HCT116 (cell line): ENCODE measurements around the gene NUDT9.

Experiments used
- EZH2 ChIP-seq: fragments of 200-600 bp; sonication (generic); IDR thresholded peaks from 2 replicates; pipeline ENCODE4 v1.6.1; 2017; ENCODE audit warnings: antibody characterized with exemption, mixed run types
- FOSL1 ChIP-seq: IDR thresholded peaks from 2 replicates; pipeline ENCODE4 v1.6.1; 2012; ENCODE audit warnings: low read depth
- JUND ChIP-seq: IDR thresholded peaks from 2 replicates; pipeline ENCODE4 v1.6.1; 2012
- POLR2A ChIP-seq: IDR thresholded peaks from 2 replicates; pipeline ENCODE4 v1.7.0; 2011; ENCODE audit warnings: borderline replicate concordance; ENCODE audit not compliant: insufficient read depth, insufficient read length; ENCODE audit errors: extremely low read depth
- SP1 ChIP-seq: IDR thresholded peaks from 2 replicates; pipeline ENCODE4 v1.6.1; 2012; ENCODE audit warnings: low read depth
- YY1 ChIP-seq: IDR thresholded peaks from 2 replicates; pipeline ENCODE4 v1.6.1; 2011; ENCODE audit warnings: low read length, low read depth, moderate library complexity, mild to moderate bottlenecking; ENCODE audit not compliant: insufficient replicate concordance; ENCODE audit errors: extremely low read depth
- ZNF274 ChIP-seq: fragments of 200-500 bp; sonication (Bioruptor generic); IDR thresholded peaks from 2 replicates; pipeline ENCODE4 v1.6.1; 2014; ENCODE audit warnings: mild to moderate bottlenecking, low read depth, low read length, inconsistent platforms
- TF ChIP-seq, protein P1 (sequence below), 3 experiments: fragments of 200-600 bp in 1 of 3; sonication (generic) in 1 of 3; IDR thresholded peaks in 2 of 3; conservative IDR thresholded peaks in 1 of 3; 2 replicates each; pipeline ENCODE4 v1.5.1; 2012 to 2017; ENCODE audit warnings: low read depth in 2 of 3, low read length in 2 of 3, antibody characterized with exemption in 1 of 3, borderline replicate concordance in 1 of 3, control low read depth in 1 of 3, mild to moderate bottlenecking in 1 of 3, mixed read lengths in 1 of 3, mixed run types in 1 of 3, moderate library complexity in 1 of 3; ENCODE audit not compliant: insufficient read depth in 1 of 3
- TF ChIP-seq, protein P2 (sequence below): IDR thresholded peaks from 2 replicates; pipeline ENCODE4 v1.6.1; 2012
- TF ChIP-seq, protein P3 (sequence below): IDR thresholded peaks from 2 replicates; pipeline ENCODE4 v1.6.1; 2012; ENCODE audit warnings: low read depth

DNA sequence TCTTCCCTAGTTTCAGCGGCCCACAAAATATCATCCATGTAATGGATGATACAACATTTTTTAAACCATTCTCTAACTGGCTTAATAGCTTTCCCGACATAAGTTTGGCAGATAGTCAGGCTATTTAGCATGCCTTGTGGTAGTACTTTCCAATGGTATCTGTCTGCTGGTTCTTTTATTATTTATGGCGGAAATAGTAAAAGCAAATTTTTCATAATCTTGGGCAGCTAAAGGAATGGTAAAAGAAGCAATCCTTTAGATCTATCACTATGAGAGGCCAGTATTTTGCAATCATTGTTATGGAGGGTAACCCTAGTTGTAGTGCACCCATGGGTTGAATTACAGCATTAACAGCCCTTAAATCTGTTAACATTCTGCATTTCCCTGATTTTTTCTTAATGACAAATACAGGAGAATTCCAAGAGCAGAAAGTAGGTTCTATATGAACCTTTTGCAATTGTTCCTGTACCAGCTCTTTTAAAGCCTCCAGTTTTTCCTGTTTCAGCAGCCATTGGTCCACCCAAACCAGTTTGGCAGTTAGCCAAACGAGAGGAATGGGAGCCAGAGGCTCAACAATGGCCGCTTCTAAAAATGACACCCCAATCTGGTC is 17.1 kb upstream of the NUDT9 start:
- TF ChIP-seq EZH2 (no peak), POLR2A (no peak), JUND (no peak), ZNF274 (no peak), SP1 (no peak), FOSL1 (no peak), YY1 (no peak)
- TF ChIP-seq, protein P1, sequence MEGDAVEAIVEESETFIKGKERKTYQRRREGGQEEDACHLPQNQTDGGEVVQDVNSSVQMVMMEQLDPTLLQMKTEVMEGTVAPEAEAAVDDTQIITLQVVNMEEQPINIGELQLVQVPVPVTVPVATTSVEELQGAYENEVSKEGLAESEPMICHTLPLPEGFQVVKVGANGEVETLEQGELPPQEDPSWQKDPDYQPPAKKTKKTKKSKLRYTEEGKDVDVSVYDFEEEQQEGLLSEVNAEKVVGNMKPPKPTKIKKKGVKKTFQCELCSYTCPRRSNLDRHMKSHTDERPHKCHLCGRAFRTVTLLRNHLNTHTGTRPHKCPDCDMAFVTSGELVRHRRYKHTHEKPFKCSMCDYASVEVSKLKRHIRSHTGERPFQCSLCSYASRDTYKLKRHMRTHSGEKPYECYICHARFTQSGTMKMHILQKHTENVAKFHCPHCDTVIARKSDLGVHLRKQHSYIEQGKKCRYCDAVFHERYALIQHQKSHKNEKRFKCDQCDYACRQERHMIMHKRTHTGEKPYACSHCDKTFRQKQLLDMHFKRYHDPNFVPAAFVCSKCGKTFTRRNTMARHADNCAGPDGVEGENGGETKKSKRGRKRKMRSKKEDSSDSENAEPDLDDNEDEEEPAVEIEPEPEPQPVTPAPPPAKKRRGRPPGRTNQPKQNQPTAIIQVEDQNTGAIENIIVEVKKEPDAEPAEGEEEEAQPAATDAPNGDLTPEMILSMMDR (IDR thresholded peaks at IDR 0.05 in 2 of 3, conservative IDR thresholded peaks at IDR 0.05 in 1 of 3; ENCODE audit: borderline replicate concordance in 1 of 3, insufficient read depth in 1 of 3, low read depth in 2 of 3, low read length in 2 of 3): no peak
- TF ChIP-seq, protein P2, sequence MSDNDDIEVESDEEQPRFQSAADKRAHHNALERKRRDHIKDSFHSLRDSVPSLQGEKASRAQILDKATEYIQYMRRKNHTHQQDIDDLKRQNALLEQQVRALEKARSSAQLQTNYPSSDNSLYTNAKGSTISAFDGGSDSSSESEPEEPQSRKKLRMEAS: no peak
- TF ChIP-seq, protein P3, sequence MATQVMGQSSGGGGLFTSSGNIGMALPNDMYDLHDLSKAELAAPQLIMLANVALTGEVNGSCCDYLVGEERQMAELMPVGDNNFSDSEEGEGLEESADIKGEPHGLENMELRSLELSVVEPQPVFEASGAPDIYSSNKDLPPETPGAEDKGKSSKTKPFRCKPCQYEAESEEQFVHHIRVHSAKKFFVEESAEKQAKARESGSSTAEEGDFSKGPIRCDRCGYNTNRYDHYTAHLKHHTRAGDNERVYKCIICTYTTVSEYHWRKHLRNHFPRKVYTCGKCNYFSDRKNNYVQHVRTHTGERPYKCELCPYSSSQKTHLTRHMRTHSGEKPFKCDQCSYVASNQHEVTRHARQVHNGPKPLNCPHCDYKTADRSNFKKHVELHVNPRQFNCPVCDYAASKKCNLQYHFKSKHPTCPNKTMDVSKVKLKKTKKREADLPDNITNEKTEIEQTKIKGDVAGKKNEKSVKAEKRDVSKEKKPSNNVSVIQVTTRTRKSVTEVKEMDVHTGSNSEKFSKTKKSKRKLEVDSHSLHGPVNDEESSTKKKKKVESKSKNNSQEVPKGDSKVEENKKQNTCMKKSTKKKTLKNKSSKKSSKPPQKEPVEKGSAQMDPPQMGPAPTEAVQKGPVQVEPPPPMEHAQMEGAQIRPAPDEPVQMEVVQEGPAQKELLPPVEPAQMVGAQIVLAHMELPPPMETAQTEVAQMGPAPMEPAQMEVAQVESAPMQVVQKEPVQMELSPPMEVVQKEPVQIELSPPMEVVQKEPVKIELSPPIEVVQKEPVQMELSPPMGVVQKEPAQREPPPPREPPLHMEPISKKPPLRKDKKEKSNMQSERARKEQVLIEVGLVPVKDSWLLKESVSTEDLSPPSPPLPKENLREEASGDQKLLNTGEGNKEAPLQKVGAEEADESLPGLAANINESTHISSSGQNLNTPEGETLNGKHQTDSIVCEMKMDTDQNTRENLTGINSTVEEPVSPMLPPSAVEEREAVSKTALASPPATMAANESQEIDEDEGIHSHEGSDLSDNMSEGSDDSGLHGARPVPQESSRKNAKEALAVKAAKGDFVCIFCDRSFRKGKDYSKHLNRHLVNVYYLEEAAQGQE: no peak
